ENCODE results near the gene SYCP3.

- TF ChIP-seq, protein P1, sequence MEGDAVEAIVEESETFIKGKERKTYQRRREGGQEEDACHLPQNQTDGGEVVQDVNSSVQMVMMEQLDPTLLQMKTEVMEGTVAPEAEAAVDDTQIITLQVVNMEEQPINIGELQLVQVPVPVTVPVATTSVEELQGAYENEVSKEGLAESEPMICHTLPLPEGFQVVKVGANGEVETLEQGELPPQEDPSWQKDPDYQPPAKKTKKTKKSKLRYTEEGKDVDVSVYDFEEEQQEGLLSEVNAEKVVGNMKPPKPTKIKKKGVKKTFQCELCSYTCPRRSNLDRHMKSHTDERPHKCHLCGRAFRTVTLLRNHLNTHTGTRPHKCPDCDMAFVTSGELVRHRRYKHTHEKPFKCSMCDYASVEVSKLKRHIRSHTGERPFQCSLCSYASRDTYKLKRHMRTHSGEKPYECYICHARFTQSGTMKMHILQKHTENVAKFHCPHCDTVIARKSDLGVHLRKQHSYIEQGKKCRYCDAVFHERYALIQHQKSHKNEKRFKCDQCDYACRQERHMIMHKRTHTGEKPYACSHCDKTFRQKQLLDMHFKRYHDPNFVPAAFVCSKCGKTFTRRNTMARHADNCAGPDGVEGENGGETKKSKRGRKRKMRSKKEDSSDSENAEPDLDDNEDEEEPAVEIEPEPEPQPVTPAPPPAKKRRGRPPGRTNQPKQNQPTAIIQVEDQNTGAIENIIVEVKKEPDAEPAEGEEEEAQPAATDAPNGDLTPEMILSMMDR (IDR thresholded peaks at IDR 0.05) = no peak
- TF ChIP-seq POLR2AphosphoS5 (IDR thresholded peaks at IDR 0.05) = no peak
Observed at GRCh38 chr12:101738920-101739665, at the start of gene SYCP3.
